HCT116 (cell line): Measurements from ENCODE around the gene BORCS5.

Experiments
- EZH2 ChIP-seq: fragments of 200-600 bp; sonication (generic); IDR thresholded peaks from 2 replicates; pipeline ENCODE4 v1.6.1; 2017; ENCODE audit warnings: antibody characterized with exemption, mixed run types
- EZH2phosphoT487 ChIP-seq: fragments of 200-600 bp; IDR thresholded peaks from 2 replicates; pipeline ENCODE4 v1.6.1; 2018; ENCODE audit warnings: antibody characterized with exemption, borderline replicate concordance
- POLR2AphosphoS5 ChIP-seq: IDR thresholded peaks from 2 replicates; pipeline ENCODE4 v1.6.1; 2011; ENCODE audit warnings: mild to moderate bottlenecking, low read depth, low read length, moderate library complexity
- RAD21 ChIP-seq: IDR thresholded peaks from 2 replicates; pipeline ENCODE4 v1.6.1; 2012; ENCODE audit warnings: low read depth, mild to moderate bottlenecking
- SIN3A ChIP-seq: IDR thresholded peaks from 2 replicates; pipeline ENCODE4 v1.6.1; 2012; ENCODE audit warnings: low read depth
- SRF ChIP-seq: IDR thresholded peaks from 2 replicates; pipeline ENCODE4 v1.6.1; 2012; ENCODE audit warnings: low read depth
- TF ChIP-seq, protein P1 (sequence below), 3 experiments: fragments of 200-600 bp in 1 of 3; sonication (generic) in 1 of 3; IDR thresholded peaks in 2 of 3; conservative IDR thresholded peaks in 1 of 3; 2 replicates each; pipeline ENCODE4 v1.5.1; 2012 to 2017; ENCODE audit warnings: low read depth in 2 of 3, low read length in 2 of 3, antibody characterized with exemption in 1 of 3, borderline replicate concordance in 1 of 3, control low read depth in 1 of 3, mild to moderate bottlenecking in 1 of 3, mixed read lengths in 1 of 3, mixed run types in 1 of 3, moderate library complexity in 1 of 3; ENCODE audit not compliant: insufficient read depth in 1 of 3
- TF ChIP-seq, protein P2 (sequence below): IDR thresholded peaks from 2 replicates; pipeline ENCODE4 v1.6.1; 2012
- TF ChIP-seq, protein P3 (sequence below): IDR thresholded peaks from 2 replicates; pipeline ENCODE4 v1.6.1; 2011; ENCODE audit warnings: mild to moderate bottlenecking, low read length, moderate library complexity; ENCODE audit not compliant: insufficient replicate concordance; ENCODE audit errors: extremely low read depth

DNA sequence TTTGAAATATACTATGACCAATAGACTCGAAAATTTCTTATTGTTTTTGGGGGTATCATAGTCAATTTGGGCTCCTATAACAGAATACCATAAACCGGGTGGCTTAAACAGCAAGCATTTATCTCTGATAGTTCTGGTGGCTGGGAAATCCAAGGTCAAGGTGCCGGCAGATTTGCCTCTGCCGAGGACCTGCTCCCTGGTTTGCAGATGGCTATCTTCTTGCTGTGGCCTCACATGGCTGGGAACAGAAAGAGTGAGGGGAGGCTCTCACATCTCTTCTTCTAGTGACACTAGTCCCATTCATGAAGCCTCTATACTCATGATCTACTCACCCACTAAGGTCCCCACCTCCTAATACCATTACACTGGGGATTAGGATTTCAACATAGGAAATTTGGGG is 70.7 kb downstream of the BORCS5 start:
- TF ChIP-seq, protein P1, sequence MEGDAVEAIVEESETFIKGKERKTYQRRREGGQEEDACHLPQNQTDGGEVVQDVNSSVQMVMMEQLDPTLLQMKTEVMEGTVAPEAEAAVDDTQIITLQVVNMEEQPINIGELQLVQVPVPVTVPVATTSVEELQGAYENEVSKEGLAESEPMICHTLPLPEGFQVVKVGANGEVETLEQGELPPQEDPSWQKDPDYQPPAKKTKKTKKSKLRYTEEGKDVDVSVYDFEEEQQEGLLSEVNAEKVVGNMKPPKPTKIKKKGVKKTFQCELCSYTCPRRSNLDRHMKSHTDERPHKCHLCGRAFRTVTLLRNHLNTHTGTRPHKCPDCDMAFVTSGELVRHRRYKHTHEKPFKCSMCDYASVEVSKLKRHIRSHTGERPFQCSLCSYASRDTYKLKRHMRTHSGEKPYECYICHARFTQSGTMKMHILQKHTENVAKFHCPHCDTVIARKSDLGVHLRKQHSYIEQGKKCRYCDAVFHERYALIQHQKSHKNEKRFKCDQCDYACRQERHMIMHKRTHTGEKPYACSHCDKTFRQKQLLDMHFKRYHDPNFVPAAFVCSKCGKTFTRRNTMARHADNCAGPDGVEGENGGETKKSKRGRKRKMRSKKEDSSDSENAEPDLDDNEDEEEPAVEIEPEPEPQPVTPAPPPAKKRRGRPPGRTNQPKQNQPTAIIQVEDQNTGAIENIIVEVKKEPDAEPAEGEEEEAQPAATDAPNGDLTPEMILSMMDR (IDR thresholded peaks at IDR 0.05 in 2 of 3, conservative IDR thresholded peaks at IDR 0.05 in 1 of 3; ENCODE audit: borderline replicate concordance in 1 of 3, insufficient read depth in 1 of 3, low read depth in 2 of 3, low read length in 2 of 3): no peak
- TF ChIP-seq, protein P2, sequence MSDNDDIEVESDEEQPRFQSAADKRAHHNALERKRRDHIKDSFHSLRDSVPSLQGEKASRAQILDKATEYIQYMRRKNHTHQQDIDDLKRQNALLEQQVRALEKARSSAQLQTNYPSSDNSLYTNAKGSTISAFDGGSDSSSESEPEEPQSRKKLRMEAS: no peak
- TF ChIP-seq EZH2phosphoT487 (no peak), RAD21 (no peak), SIN3A (no peak), POLR2AphosphoS5 (no peak), SRF (no peak), EZH2 (no peak)
- TF ChIP-seq, protein P3, sequence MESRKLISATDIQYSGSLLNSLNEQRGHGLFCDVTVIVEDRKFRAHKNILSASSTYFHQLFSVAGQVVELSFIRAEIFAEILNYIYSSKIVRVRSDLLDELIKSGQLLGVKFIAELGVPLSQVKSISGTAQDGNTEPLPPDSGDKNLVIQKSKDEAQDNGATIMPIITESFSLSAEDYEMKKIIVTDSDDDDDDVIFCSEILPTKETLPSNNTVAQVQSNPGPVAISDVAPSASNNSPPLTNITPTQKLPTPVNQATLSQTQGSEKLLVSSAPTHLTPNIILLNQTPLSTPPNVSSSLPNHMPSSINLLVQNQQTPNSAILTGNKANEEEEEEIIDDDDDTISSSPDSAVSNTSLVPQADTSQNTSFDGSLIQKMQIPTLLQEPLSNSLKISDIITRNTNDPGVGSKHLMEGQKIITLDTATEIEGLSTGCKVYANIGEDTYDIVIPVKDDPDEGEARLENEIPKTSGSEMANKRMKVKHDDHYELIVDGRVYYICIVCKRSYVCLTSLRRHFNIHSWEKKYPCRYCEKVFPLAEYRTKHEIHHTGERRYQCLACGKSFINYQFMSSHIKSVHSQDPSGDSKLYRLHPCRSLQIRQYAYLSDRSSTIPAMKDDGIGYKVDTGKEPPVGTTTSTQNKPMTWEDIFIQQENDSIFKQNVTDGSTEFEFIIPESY: no peak
